A549 (cell line): Measurements from ENCODE around the gene GUF1. TPM values are rescaled to one million over a fixed set of nuclear protein-coding genes. Genes with fewer than 3 reads are reported as not detected.
A peak's percentile ranks its signal among the peaks of the same experiment; 100 is the strongest.

Experiments
- ATAC-seq, 2 experiments: fragments of 200-7000 bp in 1 of 2; fragments of >200 bp in 1 of 2; cut with Nextera tagmentation in 1 of 2; cut with Tn5 transposase in 1 of 2; 3 replicates each; pipeline versions ENCODE4 v1.8.0 to v1.9.1; 2018 to 2020; ENCODE audit warnings: mild to moderate bottlenecking in 1 of 2, moderate library complexity in 1 of 2
- CTCF ChIA-PET: fragments of 300-600 bp; sonication (Branson Sonifier 250); formaldehyde crosslinking; extraction: SDS; loops from one replicate; lab custom pipeline; 2021; ENCODE audit warnings: antibody characterized with exemption, inconsistent platforms; lab: Yijun Ruan, JAX
- POLR2A ChIA-PET: fragments of 350-600 bp; formaldehyde crosslinking; extraction: SDS; loops from one replicate; lab custom pipeline; 2021; ENCODE audit warnings: antibody characterized with exemption, inconsistent platforms; lab: Yijun Ruan, JAX
- DNase-seq, 2 experiments: peaks; one replicate each; pipeline versions ENCODE4 v3.0.0 to v3.0.0-alpha.2; 2011 to 2016; ENCODE audit warnings: low read depth in 1 of 2, low spot score in 1 of 2
- FAIRE-seq: peaks from 2 replicates; lab custom pipeline; 2011; peaks lifted over from hg19 to GRCh38; lab: Jason Lieb, UNC
- H3K27ac ChIP-seq, 2 experiments: fragments of >200 bp; sonication (Bioruptor Twin); formaldehyde crosslinking; 3 replicates each; pipeline ENCODE4 v1.5.1; 2016 to 2017
- H3K4me1 ChIP-seq: fragments of >200 bp; sonication (Bioruptor Twin); formaldehyde crosslinking; 3 replicates; pipeline ENCODE4 v1.6.1; 2016
- H3K4me2 ChIP-seq: fragments of >200 bp; sonication (Bioruptor Twin); formaldehyde crosslinking; 3 replicates; pipeline ENCODE4 v1.6.1; 2016
- H3K4me3 ChIP-seq: fragments of >200 bp; sonication (Bioruptor Twin); formaldehyde crosslinking; 3 replicates; pipeline ENCODE4 v1.5.1; 2016
- H3K9me3 ChIP-seq: fragments of >200 bp; sonication (Bioruptor Twin); formaldehyde crosslinking; 3 replicates; pipeline ENCODE4 v1.6.1; 2016
- BHLHE40 ChIP-seq: IDR thresholded peaks from 2 replicates; pipeline ENCODE4 v1.6.1; 2012; ENCODE audit warnings: low read depth, low read length, inconsistent platforms
- CBX2 ChIP-seq: fragments of 200-600 bp; sonication (generic); IDR thresholded peaks from 2 replicates; pipeline ENCODE4 v1.6.1; 2016; ENCODE audit warnings: low read depth, mild to moderate bottlenecking, borderline replicate concordance
- CBX8 ChIP-seq: fragments of 200-600 bp; sonication (generic); IDR thresholded peaks from 2 replicates; pipeline ENCODE4 v1.6.1; 2016
- CHD4 ChIP-seq: fragments of 200-600 bp; sonication (generic); IDR thresholded peaks from 2 replicates; pipeline ENCODE4 v1.6.1; 2016; ENCODE audit warnings: antibody characterized with exemption, mild to moderate bottlenecking, borderline replicate concordance
- CTCF ChIP-seq: fragments of >200 bp; sonication (Bioruptor Twin); formaldehyde crosslinking; IDR thresholded peaks from 3 replicates; pipeline ENCODE4 v1.5.1; 2016
- EHF ChIP-seq: fragments of 250-450 bp; sonication (Bioruptor Pico); IDR thresholded peaks from 2 replicates; pipeline ENCODE4 v1.5.0; 2020; ENCODE audit warnings: mild to moderate bottlenecking
- EP300 ChIP-seq, 2 experiments: fragments of >200 bp; sonication (Bioruptor Twin); formaldehyde crosslinking; IDR thresholded peaks; 2 replicates in 1 of 2; 3 replicates in 1 of 2; pipeline ENCODE4 v1.6.1; 2016 to 2017
- FOSL2 ChIP-seq, 2 experiments: fragments of 450-650 bp in 1 of 2; fragments of >200 bp in 1 of 2; sonication (Bioruptor Twin) in 1 of 2; formaldehyde crosslinking; IDR thresholded peaks; 2 replicates each; pipeline versions ENCODE4 v1.5.0 to v1.6.1; 2016 to 2020; ENCODE audit warnings: mild to moderate bottlenecking in 1 of 2, moderate library complexity in 1 of 2
- HES2 ChIP-seq: fragments of >200 bp; sonication (Bioruptor Twin); formaldehyde crosslinking; IDR thresholded peaks from 2 replicates; pipeline ENCODE4 v1.6.1; 2016
- HMGXB4 ChIP-seq: fragments of 250-450 bp; sonication (Bioruptor Pico); IDR thresholded peaks from 2 replicates; pipeline ENCODE4 v1.5.0; 2021; ENCODE audit warnings: mild to moderate bottlenecking, moderate library complexity, borderline replicate concordance
- HOXB13 ChIP-seq: fragments of 250-450 bp; sonication (Bioruptor Pico); IDR thresholded peaks from 2 replicates; pipeline ENCODE4 v1.5.0; 2020; ENCODE audit warnings: low read depth, mild to moderate bottlenecking, moderate library complexity
- HOXB5 ChIP-seq: fragments of 250-450 bp; sonication (Bioruptor Pico); IDR thresholded peaks from 2 replicates; pipeline ENCODE4 v1.5.0; 2020; ENCODE audit warnings: mild to moderate bottlenecking, moderate library complexity
- JUNB ChIP-seq: fragments of >200 bp; sonication (Bioruptor Twin); formaldehyde crosslinking; IDR thresholded peaks from 2 replicates; pipeline ENCODE4 v1.6.1; 2016
- KDM5A ChIP-seq: fragments of 200-600 bp; sonication (generic); IDR thresholded peaks from 2 replicates; pipeline ENCODE4 v1.6.1; 2016; ENCODE audit warnings: antibody characterized with exemption, mild to moderate bottlenecking
- MAZ ChIP-seq: fragments of 150-350 bp; IDR thresholded peaks from 2 replicates; pipeline ENCODE4 v1.6.1; 2014; ENCODE audit warnings: antibody characterized with exemption, low read depth, low read length, borderline replicate concordance
- MYC ChIP-seq: IDR thresholded peaks from 2 replicates; pipeline ENCODE4 v1.6.1; 2012; ENCODE audit warnings: mild to moderate bottlenecking, inconsistent platforms, low read length, improper control_type of control experiment, borderline replicate concordance
- NFE2L2 ChIP-seq: fragments of 150-350 bp; conservative IDR thresholded peaks from 2 replicates; pipeline ENCODE4 v1.6.1; 2014; ENCODE audit warnings: low read length
- POLR2A ChIP-seq: IDR thresholded peaks from 2 replicates; pipeline ENCODE4 v1.6.1; 2012; ENCODE audit warnings: mild to moderate bottlenecking, low read length
- RARB ChIP-seq: fragments of 250-450 bp; sonication (Bioruptor Pico); IDR thresholded peaks from 2 replicates; pipeline ENCODE4 v1.8.0; 2021; ENCODE audit warnings: mild to moderate bottlenecking, moderate library complexity
- RCOR1 ChIP-seq: fragments of 150-350 bp; IDR thresholded peaks from 2 replicates; pipeline ENCODE4 v1.6.1; 2014; ENCODE audit warnings: antibody characterized with exemption, low read length, low read depth
- RFX5 ChIP-seq: fragments of 450-650 bp; IDR thresholded peaks from 2 replicates; pipeline ENCODE4 v1.7.1; 2014; ENCODE audit warnings: antibody characterized with exemption, mild to moderate bottlenecking, moderate library complexity
- RNF2 ChIP-seq: fragments of 200-600 bp; sonication (generic); IDR thresholded peaks from 2 replicates; pipeline ENCODE4 v1.6.1; 2016; ENCODE audit warnings: low read depth, mild to moderate bottlenecking, antibody characterized with exemption, moderate library complexity, borderline replicate concordance
- SREBF2 ChIP-seq: fragments of 450-650 bp; IDR thresholded peaks from 2 replicates; pipeline ENCODE4 v1.6.1; 2014; ENCODE audit warnings: mild to moderate bottlenecking, moderate library complexity
- TFCP2L1 ChIP-seq: fragments of 250-450 bp; sonication (Bioruptor Pico); IDR thresholded peaks from 2 replicates; pipeline ENCODE4 v1.5.0; 2021; ENCODE audit warnings: mild to moderate bottlenecking
- ZSCAN20 ChIP-seq: fragments of 250-450 bp; sonication (Bioruptor Pico); IDR thresholded peaks from 2 replicates; pipeline ENCODE4 v1.8.0; 2022; ENCODE audit warnings: mild to moderate bottlenecking, moderate library complexity
- WGBS: methylation state at CpG from one replicate; pipeline ENCODE4 v1.1.6; 2017; ENCODE audit errors: missing lambda C conversion rate; 5-methylcytosine and 5-hydroxymethylcytosine counted together
- polyA plus RNA-seq, 4 experiments: library from polyadenylated mRNA; depleted of rRNA in 3 of 4; stranded (reverse); fragments of >200 nt; fragmentation: RNase III in 1 of 4; extraction: RNeasy Plus Mini Kit Qiagen cat#74134 plus additional on column Dnase treatment in 1 of 4; gene quantifications; 2 replicates in 3 of 4; 3 replicates in 1 of 4; pipeline ENCODE4 v1.2.3, GENCODE V29; 2011 to 2017
- TF ChIP-seq, protein P1 (sequence below): IDR thresholded peaks from 2 replicates; pipeline ENCODE4 v1.6.1; 2012

GUF1 gene
- polyA plus RNA-seq, 2 of the 4 experiments (the other 2 are of a cell fraction) = 9.9 to 23.5 TPM

- TF ChIP-seq CTCF (no peak), KDM5A (no peak), HOXB5 (no peak)
Measured at GRCh38 chr4:44716597-44716996, 38.4 kb downstream of the GUF1 start (continued).

DNA sequence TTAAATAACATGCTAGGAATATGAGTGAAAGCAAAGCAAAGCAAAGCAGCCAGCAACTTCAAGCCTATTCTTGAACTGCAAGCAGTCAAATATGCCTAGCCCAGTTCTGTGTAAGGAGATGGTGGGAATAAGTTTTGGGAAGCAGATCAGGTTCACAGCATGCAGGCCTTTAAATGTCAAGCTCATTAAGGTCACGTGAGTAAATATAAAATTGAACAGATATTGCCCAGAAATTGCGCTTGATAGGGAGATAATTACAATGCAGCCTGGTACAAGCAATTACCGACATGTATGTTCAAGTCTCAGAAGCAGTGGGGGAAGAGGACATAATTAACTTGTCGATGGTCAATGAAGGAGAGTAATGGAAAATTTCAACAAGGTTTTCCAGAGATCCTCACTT, 42.2 kb downstream of the GUF1 start:
- ATAC-seq = no peak
- H3K4me2 ChIP-seq = no peak overlapping the region
- TF ChIP-seq ZSCAN20 (CRISPR knock-in tag) (no peak), NFE2L2 (no peak), MAZ (no peak), CHD4 (no peak), FOSL2 (IDR thresholded peaks at IDR 0.05) (no peak), FOSL2 (CRISPR knock-in tag; IDR thresholded peaks at IDR 0.05) (no peak), HES2 (no peak), RNF2 (no peak)
- TF ChIP-seq, all 56 proteins: peak for 0
- ChIA-PET POLR2A (interaction anchor here (0.6 kb wide), 1 partner anchor 72 kb away, joined by 4 read pairs; no protein-coding TSS in a partner anchor), CTCF (no interaction called here)
- DNase-seq (no peak), FAIRE-seq (no peak)
- no peak overlapping the region for H3K4me3 ChIP-seq
- H3K4me1 ChIP-seq = 0 out of 3 replicates have a peak, but pooled peaks cover 6% of the 10 kb centered on the region
- no peak overlapping the region for H3K27ac ChIP-seq
- H3K9me3 ChIP-seq = no peaks in the 10 kb centered on the region
- WGBS = 88% methylated on average over 4 of the region's 4 CpGs

DNA sequence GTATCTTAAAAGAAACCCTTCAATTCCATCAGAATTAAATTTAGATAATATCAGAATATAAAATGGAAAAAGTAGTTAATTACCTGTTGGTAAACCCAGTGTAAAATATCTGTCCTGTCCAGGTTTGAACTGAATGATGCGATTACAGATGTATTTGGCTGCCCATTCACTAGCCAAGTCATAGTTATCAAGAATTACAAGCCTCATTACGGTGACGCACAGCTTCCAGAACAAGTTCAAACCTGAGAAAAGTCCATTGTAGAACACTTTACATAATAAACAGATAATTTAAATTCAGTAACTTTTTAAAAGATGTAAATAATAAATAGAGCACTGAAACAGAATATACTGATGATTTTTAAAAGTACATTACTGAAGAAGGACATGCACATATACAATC, 43.8 kb downstream of the GUF1 start:
- WGBS = 90% methylated on average over 3 of the region's 3 CpGs
- ATAC-seq (no peak), DNase-seq (no peak), FAIRE-seq (no peak)
- H3K27ac ChIP-seq = no peak overlapping the region
- H3K4me1 ChIP-seq = 0 out of 3 replicates have a peak, but pooled peaks cover 6% of the 10 kb centered on the region
- ChIA-PET CTCF (no interaction called here), POLR2A (no interaction called here)
- no peak overlapping the region for H3K4me3 ChIP-seq
- no peaks in the 10 kb centered on the region for H3K9me3 ChIP-seq
- no peak overlapping the region for H3K4me2 ChIP-seq
- TF ChIP-seq SREBF2 (no peak), HMGXB4 (CRISPR knock-in tag) (no peak), CHD4 (no peak)

DNA sequence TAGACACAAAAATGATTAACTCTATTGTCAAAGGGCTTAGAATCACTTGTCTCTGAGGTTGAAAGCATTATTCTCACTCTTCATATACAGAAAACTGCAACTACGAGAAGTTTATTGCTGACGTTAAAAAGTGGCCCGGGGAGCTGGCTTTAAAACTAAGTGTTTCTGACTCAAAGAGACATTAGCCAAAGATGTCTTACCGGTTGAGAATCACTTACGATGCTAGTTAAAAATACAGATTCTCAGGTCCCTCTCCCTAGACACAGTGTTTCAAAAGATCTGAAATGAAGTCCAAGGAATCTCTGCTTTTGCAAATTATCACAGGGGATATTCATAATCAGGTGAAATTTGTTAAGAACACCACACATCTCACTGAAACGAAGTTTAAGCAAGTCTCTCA, 46.9 kb downstream of the GUF1 start:
- no peak for ATAC-seq
- Histone ChIP-seq H3K4me2 (peak overlapping the region; percentile 82), H3K27ac (peak overlapping the region; percentile 80 to 94; a peak in 2 of 6 replicates), H3K4me3 (peak overlapping the region; percentile 79), H3K4me1 (0 out of 3 replicates have a peak, but pooled peaks cover 6% of the 10 kb centered on the region), H3K9me3 (no peaks in the 10 kb centered on the region)
- POLR2A ChIA-PET = interaction anchor here (2.3 kb wide), 1 partner anchor 47 kb away, joined by 16 read pairs; the partner anchor contains the start of gene GUF1
- TF ChIP-seq RARB (no peak), CBX2 (no peak), RCOR1 (no peak), RFX5 (no peak), POLR2A (no peak), BHLHE40 (no peak), HMGXB4 (CRISPR knock-in tag) (no peak), HOXB13 (CRISPR knock-in tag) (no peak), FOSL2 (IDR thresholded peaks at IDR 0.05) (no peak), FOSL2 (CRISPR knock-in tag; IDR thresholded peaks at IDR 0.05) (no peak), JUNB (no peak), RNF2 (no peak), EHF (CRISPR knock-in tag) (no peak), MYC (no peak), EP300 (IDR thresholded peaks at IDR 0.05) (no peak), CBX8 (no peak), KDM5A (no peak), TFCP2L1 (CRISPR knock-in tag) (no peak), MAZ (no peak)
- TF ChIP-seq, protein P1, sequence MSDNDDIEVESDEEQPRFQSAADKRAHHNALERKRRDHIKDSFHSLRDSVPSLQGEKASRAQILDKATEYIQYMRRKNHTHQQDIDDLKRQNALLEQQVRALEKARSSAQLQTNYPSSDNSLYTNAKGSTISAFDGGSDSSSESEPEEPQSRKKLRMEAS = no peak
- DNase-seq = no peak
- 42% methylated on average over 6 of the region's 6 CpGs for WGBS
- CTCF ChIA-PET = no interaction called here
- no peak for FAIRE-seq
